Breast epithelium (tissue), 3 donors: ENCODE results near the gene SLC16A8.

Source experiments
- POLR2A ChIP-seq: fragments of 450-650 bp; IDR thresholded peaks from one replicate; pipeline ENCODE4 v1.6.1; 2016; ENCODE audit warnings: antibody characterized with exemption, mild to moderate bottlenecking, moderate library complexity
- TF ChIP-seq, protein P1 (sequence below), 3 donors: fragments of 450-650 bp; IDR thresholded peaks; one replicate each; pipeline ENCODE4 v1.5.1; 2016 to 2017; ENCODE audit warnings: antibody characterized with exemption in 3 of 3, mild to moderate bottlenecking in 3 of 3, moderate library complexity in 3 of 3

DNA sequence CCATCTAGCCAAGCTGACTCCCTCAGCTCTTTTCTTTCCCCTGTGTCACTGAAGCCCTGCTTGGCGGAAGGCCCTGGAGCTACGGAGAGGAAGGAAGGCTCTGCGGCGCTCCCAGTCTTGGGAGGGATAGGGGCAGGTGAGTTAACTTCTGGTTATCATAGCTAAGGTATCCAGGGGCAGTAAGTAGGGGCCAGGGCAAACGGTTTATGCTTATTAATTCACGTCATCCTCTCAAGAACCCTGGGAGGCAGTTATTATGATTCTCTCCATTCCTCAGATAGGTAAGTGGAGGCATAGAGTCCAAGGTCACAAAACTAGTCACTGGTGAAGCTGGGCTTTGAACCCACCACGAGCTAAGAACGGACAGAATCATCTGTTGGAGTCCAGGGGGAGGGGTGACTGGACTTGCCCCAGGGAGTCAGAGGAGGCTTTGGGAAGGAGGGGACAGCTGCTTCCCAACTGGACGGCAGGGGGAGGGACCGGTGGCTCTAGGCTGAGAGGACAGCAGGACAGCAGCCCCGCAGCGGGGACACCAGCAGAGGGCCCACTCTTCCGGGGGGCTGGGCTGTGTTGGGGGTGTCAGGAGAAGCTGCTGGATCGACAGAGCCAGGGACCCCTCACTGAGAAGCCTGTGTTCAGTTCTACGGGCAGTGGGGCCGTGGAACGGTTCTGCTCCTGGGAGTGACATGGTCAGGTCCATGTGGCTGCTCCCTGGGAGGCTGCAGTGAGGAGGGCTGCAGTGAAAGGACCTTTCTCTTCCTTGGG lies 23.0 kb upstream of the SLC16A8 start:
- TF ChIP-seq POLR2A: no peak
- TF ChIP-seq, protein P1, sequence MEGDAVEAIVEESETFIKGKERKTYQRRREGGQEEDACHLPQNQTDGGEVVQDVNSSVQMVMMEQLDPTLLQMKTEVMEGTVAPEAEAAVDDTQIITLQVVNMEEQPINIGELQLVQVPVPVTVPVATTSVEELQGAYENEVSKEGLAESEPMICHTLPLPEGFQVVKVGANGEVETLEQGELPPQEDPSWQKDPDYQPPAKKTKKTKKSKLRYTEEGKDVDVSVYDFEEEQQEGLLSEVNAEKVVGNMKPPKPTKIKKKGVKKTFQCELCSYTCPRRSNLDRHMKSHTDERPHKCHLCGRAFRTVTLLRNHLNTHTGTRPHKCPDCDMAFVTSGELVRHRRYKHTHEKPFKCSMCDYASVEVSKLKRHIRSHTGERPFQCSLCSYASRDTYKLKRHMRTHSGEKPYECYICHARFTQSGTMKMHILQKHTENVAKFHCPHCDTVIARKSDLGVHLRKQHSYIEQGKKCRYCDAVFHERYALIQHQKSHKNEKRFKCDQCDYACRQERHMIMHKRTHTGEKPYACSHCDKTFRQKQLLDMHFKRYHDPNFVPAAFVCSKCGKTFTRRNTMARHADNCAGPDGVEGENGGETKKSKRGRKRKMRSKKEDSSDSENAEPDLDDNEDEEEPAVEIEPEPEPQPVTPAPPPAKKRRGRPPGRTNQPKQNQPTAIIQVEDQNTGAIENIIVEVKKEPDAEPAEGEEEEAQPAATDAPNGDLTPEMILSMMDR (IDR thresholded peaks at IDR 0.05): no peak
